IMR-90 (cell line): Measurements from ENCODE around the gene LRRC3C. TPM values are rescaled to one million over a fixed set of nuclear protein-coding genes. Genes with fewer than 3 reads are reported as not detected.

ENCODE experiments used
- ATAC-seq: fragments of 200-7000 bp; cut with Tn5 transposase; 2 replicates; pipeline ENCODE4 v1.9.1; 2020; ENCODE audit warnings: low read depth, mild to moderate bottlenecking, moderate library complexity
- BruUV-seq: library from RNA; stranded (reverse); fragments of 400-500 nt; replicated peaks from 2 replicates; lab custom pipeline; 2021; lab: Mats Ljungman, UMichigan
- CTCF ChIA-PET: fragments of 300-600 bp; formaldehyde crosslinking; extraction: SDS; loops from one replicate; lab custom pipeline; 2021; ENCODE audit warnings: antibody characterized with exemption; lab: Yijun Ruan, JAX
- POLR2A ChIA-PET: fragments of 300-600 bp; sonication (Branson Sonifier 250); formaldehyde crosslinking; loops from one replicate; lab custom pipeline; 2022; ENCODE audit warnings: antibody characterized with exemption; ENCODE audit not compliant: unreplicated experiment; lab: Charles Lee
- DNase-seq: peaks from one replicate; pipeline ENCODE4 v3.0.0; 2013
- H2AFZ ChIP-seq: replicated peaks from 2 replicates; pipeline ENCODE3; 2013; ENCODE audit warnings: low read length, mild to moderate bottlenecking; ENCODE audit not compliant: poor library complexity
- H2AK5ac ChIP-seq: 2 replicates; pipeline ENCODE4 v1.6.1; 2013; ENCODE audit warnings: low read depth, low read length, inconsistent platforms
- H2AK9ac ChIP-seq: replicated peaks from 2 replicates; pipeline ENCODE3; 2013; ENCODE audit warnings: mild to moderate bottlenecking, low read depth, low read length, moderate library complexity; ENCODE audit not compliant: poor library complexity
- H2BK120ac ChIP-seq: 2 replicates; pipeline ENCODE4 v1.6.1; 2013; ENCODE audit warnings: low read depth, low read length, inconsistent platforms
- H2BK15ac ChIP-seq: 3 replicates; pipeline ENCODE4 v1.6.1; 2013; ENCODE audit warnings: low read depth, low read length, inconsistent platforms
- H2BK20ac ChIP-seq: 2 replicates; pipeline ENCODE4 v1.6.1; 2013; ENCODE audit warnings: low read depth, mild to moderate bottlenecking, inconsistent platforms, low read length, moderate library complexity
- H2BK5ac ChIP-seq: 2 replicates; pipeline ENCODE4 v1.6.1; 2013; ENCODE audit warnings: mild to moderate bottlenecking, low read depth, low read length, inconsistent platforms; ENCODE audit not compliant: poor library complexity, severe bottlenecking
- H3K14ac ChIP-seq: replicated peaks from 2 replicates; pipeline ENCODE4 v1.6.1; 2013; ENCODE audit warnings: low read depth, low read length, inconsistent platforms
- H3K18ac ChIP-seq: 2 replicates; pipeline ENCODE4 v1.6.1; 2013; ENCODE audit warnings: low read depth, low read length, control low read depth
- H3K23ac ChIP-seq: 2 replicates; pipeline ENCODE4 v1.6.1; 2013; ENCODE audit warnings: low read depth, low read length, inconsistent platforms
- H3K27ac ChIP-seq: 2 replicates; pipeline ENCODE4 v1.5.1; 2013; ENCODE audit warnings: mild to moderate bottlenecking, control low read depth, low read length; ENCODE audit not compliant: insufficient read depth
- H3K27me3 ChIP-seq: 2 replicates; pipeline ENCODE4 v1.6.1; 2013; ENCODE audit warnings: low read length; ENCODE audit not compliant: control insufficient read depth, insufficient read depth
- H3K36me3 ChIP-seq: 2 replicates; pipeline ENCODE4 v1.6.1; 2013; ENCODE audit warnings: low read length, mixed read lengths; ENCODE audit not compliant: control insufficient read depth, insufficient read depth
- H3K4ac ChIP-seq: 2 replicates; pipeline ENCODE4 v1.6.1; 2013; ENCODE audit warnings: low read depth, low read length, inconsistent platforms
- H3K4me1 ChIP-seq: 2 replicates; pipeline ENCODE4 v1.6.1; 2013; ENCODE audit warnings: low read length, mixed read lengths; ENCODE audit not compliant: control insufficient read depth, insufficient read depth
- H3K4me2 ChIP-seq: 2 replicates; pipeline ENCODE4 v1.6.1; 2013; ENCODE audit warnings: low read depth, mild to moderate bottlenecking, control low read depth, low read length, moderate library complexity
- H3K4me3 ChIP-seq: 2 replicates; pipeline ENCODE4 v1.5.1; 2013; ENCODE audit warnings: low read depth, mild to moderate bottlenecking, control low read depth, low read length, moderate library complexity; ENCODE audit not compliant: insufficient read depth
- H3K56ac ChIP-seq: 2 replicates; pipeline ENCODE4 v1.6.1; 2013; ENCODE audit warnings: low read length, inconsistent platforms; ENCODE audit not compliant: insufficient read depth; ENCODE audit errors: extremely low read depth
- H3K79me1 ChIP-seq, 2 experiments: 2 replicates each; pipeline ENCODE4 v1.6.1; 2013; ENCODE audit warnings: low read length in 2 of 2, inconsistent platforms in 1 of 2, low read depth in 1 of 2
- H3K9ac ChIP-seq: 2 replicates; pipeline ENCODE4 v1.6.1; 2013; ENCODE audit warnings: low read depth, low read length, control low read depth
- H3K9me1 ChIP-seq: 2 replicates; pipeline ENCODE4 v1.6.1; 2013; ENCODE audit warnings: low read length, inconsistent platforms; ENCODE audit not compliant: insufficient read depth
- H3K9me3 ChIP-seq: 2 replicates; pipeline ENCODE4 v1.6.1; 2013; ENCODE audit warnings: low read length; ENCODE audit not compliant: control insufficient read depth, insufficient read depth
- H4K20me1 ChIP-seq: 2 replicates; pipeline ENCODE4 v1.6.1; 2013; ENCODE audit warnings: low read length, inconsistent platforms; ENCODE audit not compliant: insufficient read depth
- H4K5ac ChIP-seq: 2 replicates; pipeline ENCODE4 v1.6.1; 2013; ENCODE audit warnings: mild to moderate bottlenecking, low read depth, low read length, control low read depth
- H4K8ac ChIP-seq, 2 experiments: 2 replicates each; pipeline ENCODE4 v1.6.1; 2013; ENCODE audit warnings: low read depth in 2 of 2, low read length in 2 of 2, control low read depth in 1 of 2, inconsistent platforms in 1 of 2
- H4K91ac ChIP-seq: 2 replicates; pipeline ENCODE4 v1.6.1; 2013; ENCODE audit warnings: low read depth, low read length, inconsistent platforms; ENCODE audit not compliant: insufficient read depth
- MAFK ChIP-seq: IDR thresholded peaks from 2 replicates; pipeline ENCODE4 v1.6.1; 2012; ENCODE audit warnings: low read depth, low read length, improper control_type of control experiment
- USF2 ChIP-seq: fragments of 150-350 bp; IDR thresholded peaks from 2 replicates; pipeline ENCODE4 v1.6.1; 2017; ENCODE audit warnings: mild to moderate bottlenecking, antibody characterized with exemption, low read length, low read depth
- WGBS, 2 experiments: methylation state at CpG; one replicate each; pipeline versions ENCODE4 v1.1.5 to v1.1.7; 2013; ENCODE audit warnings: missing lambda C conversion rate in 2 of 2; ENCODE audit not compliant: insufficient read length in 1 of 2; ENCODE audit errors: extremely low coverage in 2 of 2; 5-methylcytosine and 5-hydroxymethylcytosine counted together
- dilution Hi-C: fragments of 300-500 bp; cut with HindIII; formaldehyde crosslinking; loops from one replicate; pipeline ENCODE4 v1.14.3; 2018; ENCODE audit warnings: low sequenced_read_pairs; ENCODE audit not compliant: unreplicated experiment
- in situ Hi-C: fragments of 300-500 bp; cut with MboI; formaldehyde crosslinking; loops from 3 replicates; pipeline ENCODE4 v1.14.3; 2019; ENCODE audit warnings: low sequenced_read_pairs, inconsistent platforms, mixed read lengths
- intact Hi-C: fragments of 100-400 bp; cut with micrococcal nuclease; formaldehyde crosslinking; loops from 2 replicates; pipeline ENCODE4 v1.10.0; 2022
- polyA plus RNA-seq, 3 experiments: library from polyadenylated mRNA; depleted of rRNA; stranded (reverse); fragments of >200 nt; gene quantifications; 2 replicates each; pipeline ENCODE4 v1.2.3, GENCODE V29; 2012; ENCODE audit warnings: low replicate concordance in 1 of 3
- total RNA-seq: library from RNA; depleted of rRNA; stranded (reverse); fragments of >200 nt; gene quantifications from 2 replicates; pipeline ENCODE4 v1.2.3, GENCODE V29; 2012

LRRC3C gene
- total and polyA plus RNA-seq, 2 of the 4 experiments (the other 2 are of a cell fraction) = not detected

- Histone ChIP-seq H3K9ac (peak overlapping the region; percentile 78; the same call in 1 of the 2 replicates), H3K27me3 (no peaks in the 10 kb centered on the region; the same call in 1 of the 2 replicates), H4K5ac (peak overlapping the region; percentile 97), H3K9me3 (no peaks in the 10 kb centered on the region), H3K4me3 (peak overlapping the region; percentile 64), H3K56ac (no peak overlapping the region), H3K36me3 (no peaks in the 10 kb centered on the region), H2AK5ac (peak overlapping the region; percentile 81), H3K4me1 (peaks cover 7% of the 10 kb centered on the region), H2BK20ac (peak overlapping the region; percentile 79; the same call in 1 of the 2 replicates), H2BK5ac (peak overlapping the region; percentile 69), H4K91ac (peak overlapping the region; percentile 68; the same call in 1 of the 2 replicates), H3K27ac (peak overlapping the region; percentile 26; the same call in 1 of the 2 replicates), H4K20me1 (no peaks in the 10 kb centered on the region), H3K4me2 (peak overlapping the region; percentile 100), H3K79me1 (peaks cover 0 to 4% of the 10 kb centered on the region in 2 experiments; a peak in 1 of 4 replicates), H2BK15ac (peak overlapping the region; percentile 81; the same call in 1 of the 3 replicates), H4K8ac (peak overlapping the region; percentile 90 to 98; a peak in 3 of 4 replicates), H2AK9ac (peak overlapping the region; percentile 89), H2BK120ac (peak overlapping the region; percentile 73), H3K23ac (peak overlapping the region; percentile 80; the same call in 1 of the 2 replicates), H3K18ac (peak overlapping the region; percentile 93), H2AFZ (peak overlapping the region; percentile 99), H3K14ac (peak overlapping the region; percentile 98), H3K9me1 (peaks cover 12% of the 10 kb centered on the region), H3K4ac (peak overlapping the region; percentile 85)
- in situ Hi-C loops = no loop called here
- intact Hi-C loops = loop anchor here (2.0 kb wide), 1 partner anchor 23 kb away; no protein-coding TSS in a partner anchor
- no peak for TF ChIP-seq USF2
- peak; percentile 54; the same call in 1 of the 2 replicates for TF ChIP-seq MAFK
- dilution Hi-C loops = no loop called here
- ChIA-PET CTCF (no interaction called here), POLR2A (interaction anchor here (0.6 kb wide), 1 partner anchor 1075 kb away, joined by 3 read pairs; the partner anchor contains the start of gene KRTAP1-5)
- 52% methylated on average over 9 of the region's 22 CpGs; no CpG with 5 or more reads in 1 of the 2 experiments for WGBS, 2 experiments
- ATAC-seq (no peak), DNase-seq (no peak)
- BruUV-seq = no TSS peak
Observed at GRCh38 chr17:39951924-39952679, 24.6 kb downstream of the LRRC3C start.
